Esophagus muscularis mucosa (tissue), 3 donors: ENCODE measurements around the gene RAB11FIP2.

Source experiments
- POLR2A ChIP-seq: fragments of 450-650 bp; IDR thresholded peaks from one replicate; pipeline ENCODE4 v1.6.1; 2017; ENCODE audit warnings: antibody characterized with exemption, moderate library complexity, mild to moderate bottlenecking, low read depth
- TF ChIP-seq, protein P1 (sequence below), 3 experiments: fragments of 200-600 bp in 2 of 3; fragments of 450-650 bp in 1 of 3; sonication (generic) in 2 of 3; IDR thresholded peaks; one replicate each; pipeline ENCODE4 v1.5.1; 2017 to 2019; ENCODE audit warnings: antibody characterized with exemption in 3 of 3, mild to moderate bottlenecking in 2 of 3, moderate library complexity in 1 of 3

DNA sequence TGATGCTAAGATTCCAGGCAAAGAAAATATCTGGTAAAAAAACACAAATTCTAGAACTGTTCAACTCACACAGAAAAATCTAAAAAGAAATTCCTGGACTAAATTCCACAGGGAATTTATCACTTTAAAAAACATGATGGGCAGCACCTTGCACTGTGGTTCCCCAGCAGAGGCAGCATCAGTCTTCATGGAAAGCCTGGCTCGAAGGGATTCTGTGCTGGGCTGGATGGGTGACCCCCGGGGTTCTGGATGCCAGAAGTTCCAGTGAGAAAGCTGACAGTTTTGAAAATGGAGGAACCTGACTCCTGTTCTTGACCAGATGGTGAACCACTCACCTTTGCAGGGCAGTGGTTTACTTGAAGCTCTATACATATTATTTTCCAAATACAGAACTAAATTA, 52.0 kb downstream of the RAB11FIP2 start:
- TF ChIP-seq, protein P1, sequence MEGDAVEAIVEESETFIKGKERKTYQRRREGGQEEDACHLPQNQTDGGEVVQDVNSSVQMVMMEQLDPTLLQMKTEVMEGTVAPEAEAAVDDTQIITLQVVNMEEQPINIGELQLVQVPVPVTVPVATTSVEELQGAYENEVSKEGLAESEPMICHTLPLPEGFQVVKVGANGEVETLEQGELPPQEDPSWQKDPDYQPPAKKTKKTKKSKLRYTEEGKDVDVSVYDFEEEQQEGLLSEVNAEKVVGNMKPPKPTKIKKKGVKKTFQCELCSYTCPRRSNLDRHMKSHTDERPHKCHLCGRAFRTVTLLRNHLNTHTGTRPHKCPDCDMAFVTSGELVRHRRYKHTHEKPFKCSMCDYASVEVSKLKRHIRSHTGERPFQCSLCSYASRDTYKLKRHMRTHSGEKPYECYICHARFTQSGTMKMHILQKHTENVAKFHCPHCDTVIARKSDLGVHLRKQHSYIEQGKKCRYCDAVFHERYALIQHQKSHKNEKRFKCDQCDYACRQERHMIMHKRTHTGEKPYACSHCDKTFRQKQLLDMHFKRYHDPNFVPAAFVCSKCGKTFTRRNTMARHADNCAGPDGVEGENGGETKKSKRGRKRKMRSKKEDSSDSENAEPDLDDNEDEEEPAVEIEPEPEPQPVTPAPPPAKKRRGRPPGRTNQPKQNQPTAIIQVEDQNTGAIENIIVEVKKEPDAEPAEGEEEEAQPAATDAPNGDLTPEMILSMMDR (IDR thresholded peaks at IDR 0.05), result no peak
- TF ChIP-seq POLR2A, result no peak
